CD14-positive monocyte (primary cell): ENCODE measurements around the gene ACSL1. TPM values are rescaled to one million over a fixed set of nuclear protein-coding genes. Genes with fewer than 3 reads are reported as not detected.

Source experiments
- DNase-seq, 3 donors: peaks; one replicate each; pipeline ENCODE4 v3.0.0-alpha.2; 2011 to 2022
- H2AFZ ChIP-seq: 2 replicates; pipeline ENCODE4 v1.6.0; 2012; ENCODE audit warnings: mild to moderate bottlenecking, low read depth, low read length, inconsistent platforms; ENCODE audit not compliant: insufficient read depth, poor library complexity, severe bottlenecking
- H3K27ac ChIP-seq, 2 donors: 1 replicate in 1 of 2; 2 replicates in 1 of 2; pipeline ENCODE4 v1.5.1; 2012 to 2013; ENCODE audit warnings: low read length in 2 of 2, control low read depth in 1 of 2, inconsistent platforms in 1 of 2, low read depth in 1 of 2, mild to moderate bottlenecking in 1 of 2
- H3K27me3 ChIP-seq, 2 donors: one replicate each; pipeline versions ENCODE4 v1.6.0 to v1.6.1; 2011 to 2013; ENCODE audit warnings: low read length in 2 of 2; ENCODE audit not compliant: control insufficient read depth in 2 of 2, insufficient read depth in 2 of 2
- H3K36me3 ChIP-seq, 2 donors: replicated peaks in 1 of 2; 1 replicate in 1 of 2; 2 replicates in 1 of 2; pipeline versions ENCODE4 v1.5.1 to v1.6.1; 2012 to 2013; ENCODE audit warnings: low read length in 2 of 2, control low read depth in 1 of 2, inconsistent platforms in 1 of 2, mild to moderate bottlenecking in 1 of 2; ENCODE audit not compliant: insufficient read depth in 2 of 2, control insufficient read depth in 1 of 2
- H3K4me1 ChIP-seq, 2 donors: 1 replicate in 1 of 2; 2 replicates in 1 of 2; pipeline versions ENCODE4 v1.5.1 to v1.6.1; 2012 to 2013; ENCODE audit warnings: low read length in 2 of 2, control low read depth in 1 of 2, inconsistent platforms in 1 of 2, mild to moderate bottlenecking in 1 of 2, moderate library complexity in 1 of 2; ENCODE audit not compliant: insufficient read depth in 2 of 2, control insufficient read depth in 1 of 2
- H3K4me2 ChIP-seq: replicated peaks from 2 replicates; pipeline ENCODE3; 2012; ENCODE audit warnings: low read length, moderate library complexity, mild to moderate bottlenecking; ENCODE audit not compliant: poor library complexity, severe bottlenecking; ENCODE audit errors: extremely low read depth
- H3K4me3 ChIP-seq, 3 experiments: fragments of 200-600 bp in 1 of 3; sonication (generic) in 1 of 3; replicated peaks in 1 of 3; 1 replicate in 2 of 3; 2 replicates in 1 of 3; pipeline ENCODE4 v1.5.1; 2011 to 2013; ENCODE audit warnings: low read length in 3 of 3, mild to moderate bottlenecking in 3 of 3, control low read depth in 2 of 3, low read depth in 2 of 3, inconsistent platforms in 1 of 3, moderate library complexity in 1 of 3
- H3K79me2 ChIP-seq: 2 replicates; pipeline ENCODE4 v1.6.0; 2012; ENCODE audit warnings: mild to moderate bottlenecking, control low read depth, inconsistent platforms, low read length, moderate library complexity; ENCODE audit not compliant: insufficient read depth
- H3K9ac ChIP-seq: 2 replicates; pipeline ENCODE4 v1.6.0; 2017; ENCODE audit warnings: low read length, mild to moderate bottlenecking; ENCODE audit not compliant: insufficient read depth, poor library complexity, severe bottlenecking
- H3K9me3 ChIP-seq, 2 donors: replicated peaks in 1 of 2; 1 replicate in 1 of 2; 2 replicates in 1 of 2; pipeline versions ENCODE4 v1.5.1 to v1.6.1; 2012 to 2013; ENCODE audit warnings: low read length in 2 of 2, control low read depth in 1 of 2; ENCODE audit not compliant: control insufficient read depth in 1 of 2, insufficient read depth in 1 of 2
- H4K20me1 ChIP-seq: 2 replicates; pipeline ENCODE4 v1.6.0; 2012; ENCODE audit warnings: mild to moderate bottlenecking, low read length, control low read depth, moderate library complexity; ENCODE audit not compliant: insufficient read depth
- H3K27ac Mint-ChIP-seq, 7 donors: one replicate each; pipeline ENCODE4 v1.8.0; 2020; ENCODE audit warnings: mild to moderate bottlenecking in 7 of 7, mixed read lengths in 7 of 7, moderate library complexity in 6 of 7, inconsistent platforms in 2 of 7
- H3K27me3 Mint-ChIP-seq, 3 donors: one replicate each; pipeline ENCODE4 v1.8.0; 2021 to 2022; ENCODE audit warnings: low read depth in 3 of 3, mild to moderate bottlenecking in 3 of 3, mixed read lengths in 3 of 3, moderate library complexity in 3 of 3, inconsistent platforms in 1 of 3
- H3K36me3 Mint-ChIP-seq, 2 donors: one replicate each; pipeline ENCODE4 v1.8.0; 2020; ENCODE audit warnings: mixed read lengths in 2 of 2, inconsistent platforms in 1 of 2, mild to moderate bottlenecking in 1 of 2
- H3K4me1 Mint-ChIP-seq: one replicate; pipeline ENCODE4 v1.8.0; 2020; ENCODE audit warnings: mild to moderate bottlenecking, mixed read lengths
- H3K4me3 Mint-ChIP-seq, 2 donors: one replicate each; pipeline ENCODE4 v1.8.0; 2020; ENCODE audit warnings: mild to moderate bottlenecking in 2 of 2, mixed read lengths in 2 of 2, moderate library complexity in 1 of 2
- H3K9me3 Mint-ChIP-seq, 7 donors: one replicate each; pipeline ENCODE4 v1.8.0; 2020 to 2022; ENCODE audit warnings: mixed read lengths in 7 of 7, mild to moderate bottlenecking in 6 of 7, moderate library complexity in 6 of 7, inconsistent platforms in 2 of 7
- WGBS: methylation state at CpG from one replicate; pipeline ENCODE4 v1.1.5; 2013; ENCODE audit warnings: missing lambda C conversion rate; ENCODE audit not compliant: insufficient coverage; 5-methylcytosine and 5-hydroxymethylcytosine counted together
- intact Hi-C, 2 donors: fragments of 100-400 bp; cut with micrococcal nuclease; formaldehyde crosslinking; loops; one replicate each; pipeline versions ENCODE4 v1.15.0 to v1.15.1; 2023
- polyA plus RNA-seq, 3 donors: library from polyadenylated mRNA; depleted of rRNA in 1 of 3; unstranded in 2 of 3; stranded (reverse) in 1 of 3; fragments of 300-500 nt in 2 of 3; fragments of >200 nt in 1 of 3; fragmentation: Illumina TruSeq in 2 of 3; gene quantifications; 1 replicate in 2 of 3; 2 replicates in 1 of 3; pipeline ENCODE4 v1.2.3, GENCODE V29; 2012 to 2021
- TF ChIP-seq, protein P1 (sequence below): fragments of 200-600 bp; IDR thresholded peaks from one replicate; pipeline ENCODE4 v1.8.0; 2022; ENCODE audit warnings: antibody characterized with exemption, mild to moderate bottlenecking

Gene ACSL1
- polyA plus RNA-seq, 3 donors, result 72.4 to 115 (median 115) TPM

DNA sequence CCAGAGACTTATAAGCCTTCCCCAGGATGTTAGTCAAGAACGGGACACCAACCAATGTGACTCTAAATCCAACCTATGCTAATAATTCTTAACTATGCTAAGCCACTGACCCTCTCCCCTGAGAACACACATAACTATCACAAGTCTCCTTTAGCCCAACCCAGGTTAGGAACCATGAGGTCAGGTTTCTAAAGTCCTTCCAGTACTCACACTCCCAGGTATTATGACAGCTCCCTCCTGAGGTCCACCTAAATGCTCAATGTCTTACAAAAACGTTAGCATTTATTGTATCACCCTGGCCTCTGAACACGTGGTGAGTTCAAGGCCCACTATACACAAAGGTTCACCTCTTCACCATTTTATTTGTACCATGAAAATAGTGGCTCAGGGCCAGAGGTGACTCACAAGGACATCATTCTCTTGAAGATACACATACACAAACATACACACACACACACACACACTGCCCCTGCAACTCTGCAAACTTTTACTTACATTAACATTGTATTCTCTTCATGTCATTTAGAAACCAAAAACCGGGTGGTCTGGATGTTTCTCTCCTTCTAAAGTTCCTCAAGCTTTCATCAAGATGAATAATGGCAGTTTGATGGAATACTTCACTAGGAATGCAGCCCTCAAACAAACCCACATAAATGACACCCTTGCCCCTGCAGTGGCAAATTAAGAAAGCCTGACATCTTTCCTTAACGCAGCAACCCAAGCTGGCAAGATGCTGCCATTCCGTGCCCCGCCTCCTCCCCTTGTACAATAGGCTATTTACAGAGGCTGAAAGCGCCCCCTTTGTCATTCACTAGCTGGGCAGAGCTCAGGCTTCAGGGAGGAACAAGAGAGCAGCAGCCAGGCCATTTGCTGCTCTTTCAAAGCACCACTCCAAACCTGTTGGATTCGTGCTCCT lies 17.7 kb downstream of the ACSL1 start:
- H3K79me2 ChIP-seq, result peaks cover 100% of the 10 kb centered on the region
- no peaks in the 10 kb centered on the region for H3K27me3 ChIP-seq
- Mint-ChIP-seq H3K27me3 (peaks cover 0 to 2% (median 0%) of the 10 kb centered on the region in 3 donors), H3K36me3 (peaks cover 64 to 69% of the 10 kb centered on the region in 2 donors), H3K4me1 (peaks cover 74% of the 10 kb centered on the region), H3K9me3 (peaks cover 0 to 2% (median 0%) of the 10 kb centered on the region in 7 donors), H3K4me3 (no peak overlapping the region), H3K27ac (peak overlapping the region in 1 of 7 donors; percentile 33)
- H3K4me3 ChIP-seq, result no peak overlapping the region
- DNase-seq, result no peak
- peaks cover 31 to 68% of the 10 kb centered on the region in 2 donors for H3K4me1 ChIP-seq
- WGBS, result 93% methylated on average over 6 of the region's 9 CpGs
- peaks cover 100% of the 10 kb centered on the region for H4K20me1 ChIP-seq
- H3K9ac ChIP-seq, result no peak overlapping the region
- TF ChIP-seq, protein P1, sequence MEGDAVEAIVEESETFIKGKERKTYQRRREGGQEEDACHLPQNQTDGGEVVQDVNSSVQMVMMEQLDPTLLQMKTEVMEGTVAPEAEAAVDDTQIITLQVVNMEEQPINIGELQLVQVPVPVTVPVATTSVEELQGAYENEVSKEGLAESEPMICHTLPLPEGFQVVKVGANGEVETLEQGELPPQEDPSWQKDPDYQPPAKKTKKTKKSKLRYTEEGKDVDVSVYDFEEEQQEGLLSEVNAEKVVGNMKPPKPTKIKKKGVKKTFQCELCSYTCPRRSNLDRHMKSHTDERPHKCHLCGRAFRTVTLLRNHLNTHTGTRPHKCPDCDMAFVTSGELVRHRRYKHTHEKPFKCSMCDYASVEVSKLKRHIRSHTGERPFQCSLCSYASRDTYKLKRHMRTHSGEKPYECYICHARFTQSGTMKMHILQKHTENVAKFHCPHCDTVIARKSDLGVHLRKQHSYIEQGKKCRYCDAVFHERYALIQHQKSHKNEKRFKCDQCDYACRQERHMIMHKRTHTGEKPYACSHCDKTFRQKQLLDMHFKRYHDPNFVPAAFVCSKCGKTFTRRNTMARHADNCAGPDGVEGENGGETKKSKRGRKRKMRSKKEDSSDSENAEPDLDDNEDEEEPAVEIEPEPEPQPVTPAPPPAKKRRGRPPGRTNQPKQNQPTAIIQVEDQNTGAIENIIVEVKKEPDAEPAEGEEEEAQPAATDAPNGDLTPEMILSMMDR, result no peak
- intact Hi-C loops, result loop anchor here in 1 of 2 donors (10.0 kb wide), 1 partner anchor 63 kb away; no protein-coding TSS in a partner anchor
- H3K9me3 ChIP-seq, result no peaks in the 10 kb centered on the region
- no peak overlapping the region for H3K4me2 ChIP-seq
- no peak overlapping the region for H2AFZ ChIP-seq
- H3K27ac ChIP-seq, result no peak overlapping the region
- peaks cover 3 to 24% of the 10 kb centered on the region in 2 donors for H3K36me3 ChIP-seq

DNA sequence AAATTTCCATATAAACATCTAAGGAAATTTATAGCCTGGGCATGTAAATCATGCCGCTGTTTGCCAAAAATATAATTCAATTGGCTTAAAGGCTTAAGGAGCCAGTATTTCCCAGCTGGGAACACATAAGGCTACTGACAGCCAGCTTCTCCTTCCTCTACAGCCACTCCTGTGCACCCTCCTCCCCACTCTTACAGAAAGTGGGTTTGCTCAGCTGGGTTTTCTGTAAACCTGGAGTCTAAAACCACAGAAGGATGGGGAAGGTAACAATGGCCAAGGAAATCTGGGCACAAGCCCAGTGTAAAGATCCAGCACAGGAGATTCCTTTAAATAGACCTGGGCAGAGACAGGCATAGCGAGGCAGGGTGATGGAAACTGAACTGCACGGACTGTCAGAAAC lies 18.5 kb downstream of the ACSL1 start:
- Histone ChIP-seq H3K4me3 (no peak overlapping the region), H4K20me1 (peaks cover 100% of the 10 kb centered on the region), H3K27ac (no peak overlapping the region), H3K27me3 (no peaks in the 10 kb centered on the region), H3K4me1 (peaks cover 23 to 60% of the 10 kb centered on the region in 2 donors), H3K36me3 (peaks cover 11 to 32% of the 10 kb centered on the region in 2 donors), H3K4me2 (no peak overlapping the region), H2AFZ (no peak overlapping the region), H3K9ac (no peak overlapping the region), H3K79me2 (peaks cover 100% of the 10 kb centered on the region), H3K9me3 (no peaks in the 10 kb centered on the region)
- Mint-ChIP-seq H3K27ac (no peak overlapping the region), H3K36me3 (peaks cover 64 to 69% of the 10 kb centered on the region in 2 donors), H3K9me3 (no peaks in the 10 kb centered on the region), H3K4me3 (no peak overlapping the region), H3K27me3 (peaks cover 0 to 2% (median 0%) of the 10 kb centered on the region in 3 donors), H3K4me1 (peaks cover 69% of the 10 kb centered on the region)
- TF ChIP-seq, protein P1, result no peak
- no CpG with 5 or more reads among the region's 3 CpGs for WGBS
- intact Hi-C loops, result loop anchor here in 1 of 2 donors (10.0 kb wide), 1 partner anchor 62 kb away; no protein-coding TSS in a partner anchor
- DNase-seq, result no peak
